ENCODE results near the gene CYTH3.

DNA sequence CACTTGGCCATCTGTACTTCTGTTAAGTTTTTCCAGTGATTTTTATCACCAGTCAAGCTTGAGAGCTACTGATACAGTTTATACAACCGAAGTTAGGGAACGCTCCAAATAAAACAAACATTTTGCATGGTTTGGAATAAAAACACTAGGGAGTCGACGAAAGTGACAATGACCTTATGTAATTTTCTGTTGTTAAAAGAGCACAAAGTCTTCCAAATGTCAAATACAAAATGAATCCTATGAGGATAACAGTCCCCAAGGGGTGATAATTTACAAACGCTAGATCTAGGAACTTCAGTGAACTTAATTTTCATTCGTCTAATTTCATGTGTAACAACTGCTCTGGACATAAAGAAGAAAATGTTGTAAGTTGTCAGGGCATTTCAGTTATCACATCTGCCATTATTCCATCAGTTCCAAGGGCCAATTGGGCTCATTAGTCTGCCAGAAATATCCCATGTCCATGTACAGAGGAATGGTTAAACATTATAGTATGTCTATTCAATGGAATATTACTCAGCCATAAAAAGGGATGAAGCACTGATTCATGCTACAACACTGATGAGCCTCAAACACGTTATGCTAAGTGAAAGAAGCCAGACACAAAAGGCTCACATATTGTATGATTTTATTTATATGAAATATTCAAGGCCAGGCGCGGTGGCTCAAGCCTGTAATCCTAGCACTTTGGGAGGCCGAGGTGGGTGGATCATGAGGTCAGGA, 38.0 kb upstream of the CYTH3 start:
- TF ChIP-seq, protein P1, sequence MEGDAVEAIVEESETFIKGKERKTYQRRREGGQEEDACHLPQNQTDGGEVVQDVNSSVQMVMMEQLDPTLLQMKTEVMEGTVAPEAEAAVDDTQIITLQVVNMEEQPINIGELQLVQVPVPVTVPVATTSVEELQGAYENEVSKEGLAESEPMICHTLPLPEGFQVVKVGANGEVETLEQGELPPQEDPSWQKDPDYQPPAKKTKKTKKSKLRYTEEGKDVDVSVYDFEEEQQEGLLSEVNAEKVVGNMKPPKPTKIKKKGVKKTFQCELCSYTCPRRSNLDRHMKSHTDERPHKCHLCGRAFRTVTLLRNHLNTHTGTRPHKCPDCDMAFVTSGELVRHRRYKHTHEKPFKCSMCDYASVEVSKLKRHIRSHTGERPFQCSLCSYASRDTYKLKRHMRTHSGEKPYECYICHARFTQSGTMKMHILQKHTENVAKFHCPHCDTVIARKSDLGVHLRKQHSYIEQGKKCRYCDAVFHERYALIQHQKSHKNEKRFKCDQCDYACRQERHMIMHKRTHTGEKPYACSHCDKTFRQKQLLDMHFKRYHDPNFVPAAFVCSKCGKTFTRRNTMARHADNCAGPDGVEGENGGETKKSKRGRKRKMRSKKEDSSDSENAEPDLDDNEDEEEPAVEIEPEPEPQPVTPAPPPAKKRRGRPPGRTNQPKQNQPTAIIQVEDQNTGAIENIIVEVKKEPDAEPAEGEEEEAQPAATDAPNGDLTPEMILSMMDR (IDR thresholded peaks at IDR 0.05) = no peak
- TF ChIP-seq POLR2A (IDR thresholded peaks at IDR 0.05) = no peak

Measured in ovary (tissue), 3 donors.